AG09319 (cell line): ENCODE results near the gene EIF2S3B.

Experiments
- DNase-seq: peaks from one replicate; pipeline ENCODE4 v3.0.0-alpha.2; 2010; ENCODE audit warnings: low read depth; ENCODE audit errors: extremely low read depth
- CTCF ChIP-seq: IDR thresholded peaks from 2 replicates; pipeline ENCODE4 v1.5.1; 2011; ENCODE audit warnings: low read depth, mild to moderate bottlenecking, inconsistent platforms, low read length, moderate library complexity

The EIF2S3B gene

GRCh38 chr12:10528174-10528953, 22.7 kb downstream of the EIF2S3B start:
- DNase-seq: no peak
- no peak for TF ChIP-seq CTCF

- DNase-seq: no peak
- TF ChIP-seq CTCF: no peak
Observed at GRCh38 chr12:10529603-10530002, 23.9 kb downstream of the EIF2S3B start.

- no peak for DNase-seq
- TF ChIP-seq CTCF: no peak
Observed at GRCh38 chr12:10537721-10538120, 32.0 kb downstream of the EIF2S3B start.

GRCh38 chr12:10540776-10541205, 35.1 kb downstream of the EIF2S3B start:
- TF ChIP-seq CTCF: no peak
- DNase-seq: no peak

- no peak for DNase-seq
- no peak for TF ChIP-seq CTCF
Observed at GRCh38 chr12:10543499-10543898, 37.8 kb downstream of the EIF2S3B start.

- no peak for TF ChIP-seq CTCF
- no peak for DNase-seq
Observed at GRCh38 chr12:10551375-10551774, 45.7 kb downstream of the EIF2S3B start.

- no peak for TF ChIP-seq CTCF
- no peak for DNase-seq
Observed at GRCh38 chr12:10553148-10553547, 47.5 kb downstream of the EIF2S3B start.
